Upper lobe of left lung (tissue), 6 donors: Measurements from ENCODE around the gene A3GALT2. TPM values are rescaled to one million over a fixed set of nuclear protein-coding genes. Genes with fewer than 3 reads are reported as not detected.

Experiments
- ATAC-seq, 2 donors: fragments of 200-7000 bp; cut with Tn5 transposase; one replicate each; pipeline ENCODE4 v1.9.1; 2022; ENCODE audit warnings: mild to moderate bottlenecking in 2 of 2, moderate library complexity in 2 of 2; ENCODE audit not compliant: low FRiP score in 2 of 2
- DNase-seq, 2 donors: peaks; one replicate each; pipeline ENCODE4 v3.0.0-alpha.2; 2019 to 2020
- H3K27ac ChIP-seq, 4 donors: fragments of 200-600 bp; sonication (generic); one replicate each; pipeline ENCODE4 v1.5.1; 2016 to 2019
- H3K27me3 ChIP-seq, 4 donors: fragments of 200-600 bp; sonication (generic); one replicate each; pipeline ENCODE4 v1.5.1; 2017 to 2019
- H3K36me3 ChIP-seq, 4 donors: fragments of 200-600 bp; sonication (generic); one replicate each; pipeline ENCODE4 v1.5.1; 2016 to 2019
- H3K4me1 ChIP-seq, 4 donors: fragments of 200-600 bp; sonication (generic); one replicate each; pipeline ENCODE4 v1.5.1; 2018 to 2019
- H3K4me3 ChIP-seq, 4 donors: fragments of 200-600 bp; sonication (generic); one replicate each; pipeline ENCODE4 v1.5.1; 2017 to 2019; ENCODE audit warnings: mild to moderate bottlenecking in 2 of 4, moderate library complexity in 1 of 4
- H3K9me3 ChIP-seq, 4 donors: fragments of 200-600 bp; sonication (generic); one replicate each; pipeline ENCODE4 v1.5.1; 2018 to 2019
- EP300 ChIP-seq, 4 donors: sonication (generic); formaldehyde crosslinking; IDR thresholded peaks; one replicate each; pipeline ENCODE4 v1.5.1; 2017; ENCODE audit warnings: antibody characterized with exemption in 4 of 4, control low read depth in 2 of 4
- POLR2A ChIP-seq, 4 donors: fragments of 450-650 bp; IDR thresholded peaks; one replicate each; pipeline ENCODE4 v1.5.1; 2016 to 2017; ENCODE audit warnings: antibody characterized with exemption in 4 of 4, mild to moderate bottlenecking in 2 of 4
- POLR2AphosphoS5 ChIP-seq, 2 donors: sonication (generic); formaldehyde crosslinking; IDR thresholded peaks; one replicate each; pipeline ENCODE4 v1.5.1; 2017; ENCODE audit warnings: antibody characterized with exemption in 2 of 2
- WGBS, 2 donors: methylation state at CpG; one replicate each; pipeline ENCODE4 v1.1.5; 2017 to 2018; 5-methylcytosine and 5-hydroxymethylcytosine counted together
- total RNA-seq, 6 donors: library from RNA; depleted of rRNA in 4 of 6; stranded (reverse); fragments of >200 nt in 4 of 6; gene quantifications; one replicate each; pipeline versions ENCODE4 v1.1.0 to v1.2.1, GENCODE V29; 2016 to 2021
- TF ChIP-seq, protein P1 (sequence below), 6 experiments: fragments of 450-650 bp in 4 of 6; fragments of 200-600 bp in 2 of 6; sonication (generic) in 2 of 6; IDR thresholded peaks; one replicate each; pipeline ENCODE4 v1.5.1; 2016 to 2019; ENCODE audit warnings: antibody characterized with exemption in 6 of 6
- donor health status: DM: no; HTN: no; CAD: no; lungs with moderate emphysema.
- donor health status: DM: no; HTN: yes; CAD: no; lungs with severe emphysema.

Gene A3GALT2
- total RNA-seq, 6 donors from 2014 or later, result 0.79 to 0.91 TPM; not detected in 4

DNA sequence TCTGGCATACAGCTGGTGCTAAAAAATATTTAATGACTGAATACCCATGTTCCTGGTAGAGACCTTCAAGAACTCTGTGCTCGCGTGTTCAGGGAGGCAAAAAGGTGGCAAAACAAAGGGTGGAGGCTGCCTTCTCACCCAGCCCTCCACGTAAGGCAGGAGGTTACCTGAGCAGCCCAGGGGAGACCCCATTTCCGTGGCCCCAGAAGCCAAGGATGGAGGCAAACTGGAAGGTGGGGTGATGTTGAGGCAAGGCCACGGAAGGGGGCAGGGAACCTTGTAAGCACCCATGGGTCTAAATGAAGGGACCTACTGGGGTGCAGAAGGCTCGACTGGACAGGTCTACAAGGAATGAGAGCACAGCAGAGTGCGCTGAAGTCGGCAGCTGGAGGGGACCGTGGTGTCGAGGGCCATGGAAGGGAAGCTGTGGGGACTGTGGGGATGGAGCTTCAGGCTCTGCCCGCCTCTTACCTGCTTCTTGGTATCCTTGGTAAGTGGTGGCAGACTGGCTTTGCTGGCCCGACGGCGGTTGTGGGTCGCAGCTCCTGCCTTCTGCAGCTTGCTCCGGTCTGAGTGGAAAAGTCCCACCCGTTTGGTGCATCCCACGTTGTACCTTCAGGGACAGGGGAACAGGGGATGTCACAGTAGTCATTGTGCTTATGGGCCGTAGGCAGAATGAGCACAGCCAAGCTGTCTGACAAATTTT is 8.9 kb upstream of the A3GALT2 start:
- H3K27ac ChIP-seq, result peak overlapping the region in 3 of 4 donors; percentile 78 to 86 (median 79)
- H3K4me3 ChIP-seq, result no peak overlapping the region
- ATAC-seq (no peak), DNase-seq (no peak)
- peaks cover 59 to 79% (median 65%) of the 10 kb centered on the region in 4 donors for H3K4me1 ChIP-seq
- H3K27me3 ChIP-seq, result no peaks in the 10 kb centered on the region
- TF ChIP-seq POLR2A (IDR thresholded peaks at IDR 0.05) (no peak), POLR2AphosphoS5 (IDR thresholded peaks at IDR 0.05) (no peak), EP300 (IDR thresholded peaks at IDR 0.05) (no peak)
- TF ChIP-seq, protein P1, sequence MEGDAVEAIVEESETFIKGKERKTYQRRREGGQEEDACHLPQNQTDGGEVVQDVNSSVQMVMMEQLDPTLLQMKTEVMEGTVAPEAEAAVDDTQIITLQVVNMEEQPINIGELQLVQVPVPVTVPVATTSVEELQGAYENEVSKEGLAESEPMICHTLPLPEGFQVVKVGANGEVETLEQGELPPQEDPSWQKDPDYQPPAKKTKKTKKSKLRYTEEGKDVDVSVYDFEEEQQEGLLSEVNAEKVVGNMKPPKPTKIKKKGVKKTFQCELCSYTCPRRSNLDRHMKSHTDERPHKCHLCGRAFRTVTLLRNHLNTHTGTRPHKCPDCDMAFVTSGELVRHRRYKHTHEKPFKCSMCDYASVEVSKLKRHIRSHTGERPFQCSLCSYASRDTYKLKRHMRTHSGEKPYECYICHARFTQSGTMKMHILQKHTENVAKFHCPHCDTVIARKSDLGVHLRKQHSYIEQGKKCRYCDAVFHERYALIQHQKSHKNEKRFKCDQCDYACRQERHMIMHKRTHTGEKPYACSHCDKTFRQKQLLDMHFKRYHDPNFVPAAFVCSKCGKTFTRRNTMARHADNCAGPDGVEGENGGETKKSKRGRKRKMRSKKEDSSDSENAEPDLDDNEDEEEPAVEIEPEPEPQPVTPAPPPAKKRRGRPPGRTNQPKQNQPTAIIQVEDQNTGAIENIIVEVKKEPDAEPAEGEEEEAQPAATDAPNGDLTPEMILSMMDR (IDR thresholded peaks at IDR 0.05), result no peak
- no peaks in the 10 kb centered on the region for H3K9me3 ChIP-seq
- 92 to 96% methylated on average over 18 to 19 of the region's 19 CpGs for WGBS, 2 donors
- H3K36me3 ChIP-seq, result peaks cover 63 to 97% (median 83%) of the 10 kb centered on the region in 4 donors

DNA sequence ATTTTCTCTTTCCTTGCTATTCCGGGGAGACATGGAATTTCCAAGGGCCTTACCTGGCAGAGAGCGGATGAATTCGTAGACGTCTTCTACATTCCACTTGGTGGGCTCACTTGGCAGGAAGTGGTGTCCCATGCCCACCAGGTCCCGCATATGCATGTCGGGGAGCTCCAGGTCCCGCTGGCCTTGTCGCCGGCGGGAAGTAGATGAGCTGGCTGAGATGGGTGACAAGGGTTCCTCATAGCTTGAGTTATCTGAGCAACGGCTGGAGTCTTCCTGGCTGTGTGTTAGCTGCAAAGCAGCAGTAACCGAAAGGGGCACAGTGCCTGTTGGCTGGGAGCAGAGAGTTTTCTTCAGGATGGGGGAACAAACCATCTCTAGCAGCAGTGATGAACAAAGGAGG is 7.9 kb upstream of the A3GALT2 start:
- peaks cover 50 to 70% (median 56%) of the 10 kb centered on the region in 4 donors for H3K4me1 ChIP-seq
- H3K36me3 ChIP-seq, result peaks cover 72 to 100% (median 93%) of the 10 kb centered on the region in 4 donors
- TF ChIP-seq POLR2AphosphoS5 (IDR thresholded peaks at IDR 0.05) (no peak), EP300 (IDR thresholded peaks at IDR 0.05) (no peak), POLR2A (IDR thresholded peaks at IDR 0.05) (no peak)
- TF ChIP-seq, protein P1 (IDR thresholded peaks at IDR 0.05), result no peak
- DNase-seq, result no peak
- whole genome bisulfite sequencing, 2 donors, result 92 to 98% methylated on average over 11 to 12 of the region's 12 CpGs
- no peak for ATAC-seq
- no peak overlapping the region for H3K4me3 ChIP-seq
- no peaks in the 10 kb centered on the region for H3K9me3 ChIP-seq
- no peaks in the 10 kb centered on the region for H3K27me3 ChIP-seq
- peak overlapping the region; percentile 60 to 86 (median 78) for H3K27ac ChIP-seq

DNA sequence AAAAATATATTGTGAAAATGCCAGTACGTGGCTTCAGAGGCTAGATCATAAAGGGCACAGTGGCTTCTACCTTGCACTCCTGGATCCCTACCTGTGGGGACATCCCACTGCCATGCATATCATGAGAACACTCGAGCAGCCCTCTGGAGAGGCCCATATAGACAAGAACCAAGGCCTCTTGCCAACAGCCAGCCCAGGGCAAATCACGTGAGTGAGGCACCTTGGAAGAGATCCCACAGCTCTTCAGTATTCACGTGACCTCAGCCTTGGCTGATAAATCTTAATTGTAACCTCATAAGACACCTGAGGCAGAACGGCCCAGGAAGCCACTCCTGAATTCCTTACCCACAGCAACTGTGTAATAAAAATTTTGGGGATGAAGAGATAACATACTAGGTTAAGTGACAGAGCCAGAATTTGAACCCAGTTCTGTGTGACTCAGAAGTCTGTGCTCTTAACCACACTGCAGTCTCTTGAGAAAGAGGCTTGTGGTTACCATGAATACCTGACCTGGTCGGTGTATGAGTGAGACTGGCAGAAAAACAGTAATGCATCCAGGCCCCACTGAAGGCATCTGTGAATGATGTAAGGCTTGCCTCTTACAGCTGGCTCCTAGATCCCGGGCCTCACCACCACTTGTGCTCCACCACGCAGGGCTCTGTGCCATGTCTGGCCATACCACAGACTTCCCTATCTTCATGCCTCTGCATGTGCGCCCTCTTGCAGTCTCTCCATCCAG is 6.9 kb upstream of the A3GALT2 start:
- DNase-seq, result peak in 1 of 2 donors; percentile 85

DNA sequence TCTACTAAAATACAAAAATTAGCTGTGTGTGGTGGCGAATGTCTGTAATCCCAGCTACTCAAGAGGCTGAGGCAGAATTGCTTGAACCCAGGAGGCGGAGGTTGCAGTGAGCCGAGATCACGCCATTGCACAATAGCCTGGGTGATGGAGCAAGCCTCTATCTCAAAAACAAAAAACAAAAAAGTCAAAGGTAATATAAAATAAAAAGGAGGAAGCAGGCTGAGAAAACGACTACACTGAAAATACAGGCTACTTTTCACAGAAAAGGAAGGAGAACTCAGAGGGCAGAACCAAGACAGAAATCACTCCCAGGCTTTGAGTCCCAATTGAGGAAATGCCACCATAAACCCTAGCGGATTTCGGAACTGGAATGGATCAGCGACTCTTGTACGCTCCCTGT is 5.9 kb upstream of the A3GALT2 start:
- no peaks in the 10 kb centered on the region for H3K27me3 ChIP-seq
- ATAC-seq (peak in 1 of 2 donors; percentile 43), DNase-seq (peak in 1 of 2 donors; percentile 53)
- H3K4me3 ChIP-seq, result no peak overlapping the region
- H3K9me3 ChIP-seq, result no peaks in the 10 kb centered on the region
- H3K27ac ChIP-seq, result peak overlapping the region; percentile 60 to 86 (median 78)
- TF ChIP-seq POLR2A (IDR thresholded peaks at IDR 0.05), result peak in 1 of 4 donors; percentile 34
- peak; percentile 23 to 50 for TF ChIP-seq POLR2AphosphoS5 (IDR thresholded peaks at IDR 0.05)
- no peak for TF ChIP-seq EP300 (IDR thresholded peaks at IDR 0.05)
- TF ChIP-seq, protein P1 (IDR thresholded peaks at IDR 0.05), result no peak
- H3K36me3 ChIP-seq, result peaks cover 79 to 100% (median 92%) of the 10 kb centered on the region in 4 donors
- WGBS, 2 donors, result 64 to 70% methylated on average over 9 of the region's 9 CpGs
- peaks cover 30 to 49% (median 36%) of the 10 kb centered on the region in 4 donors for H3K4me1 ChIP-seq

More for the DNA sequence above, 6.9 kb upstream of the A3GALT2 start:
- peak overlapping the region; percentile 60 to 86 (median 78) for H3K27ac ChIP-seq
- H3K4me1 ChIP-seq, result peaks cover 39 to 59% (median 46%) of the 10 kb centered on the region in 4 donors
- H3K36me3 ChIP-seq, result peaks cover 80 to 100% (median 98%) of the 10 kb centered on the region in 4 donors
- 42 to 53% methylated on average over 8 to 9 of the region's 9 CpGs for WGBS, 2 donors
- TF ChIP-seq, protein P1 (IDR thresholded peaks at IDR 0.05), result no peak
- TF ChIP-seq POLR2AphosphoS5 (IDR thresholded peaks at IDR 0.05), result peak; percentile 14 to 62
- ATAC-seq, result peak; percentile 60 to 72
- no peaks in the 10 kb centered on the region for H3K27me3 ChIP-seq
- H3K9me3 ChIP-seq, result no peaks in the 10 kb centered on the region
- no peak overlapping the region for H3K4me3 ChIP-seq
